Stimulated activated CD4-positive, alpha-beta T cell treated with anti-CD3 and anti-CD28 coated beads, Interleukin-1b, Interleukin-23, amount 100 ng/mL, for 24 hours (primary cell): ENCODE data around the gene HDGFL1.

Experiments used
- DNase-seq, 4 experiments: peaks; one replicate each; pipeline ENCODE4 v3.0.0-alpha.2; 2020; ENCODE audit warnings: low read depth in 4 of 4, low spot score in 1 of 4

HDGFL1 gene

GRCh38 chr6:22569281-22570184, at the start of gene HDGFL1:
TSS of gene HDGFL1 (plus strand) at chr6:22569566. CDS start at chr6:22569576, 10 bp downstream.
- no peak for DNase-seq

DNA sequence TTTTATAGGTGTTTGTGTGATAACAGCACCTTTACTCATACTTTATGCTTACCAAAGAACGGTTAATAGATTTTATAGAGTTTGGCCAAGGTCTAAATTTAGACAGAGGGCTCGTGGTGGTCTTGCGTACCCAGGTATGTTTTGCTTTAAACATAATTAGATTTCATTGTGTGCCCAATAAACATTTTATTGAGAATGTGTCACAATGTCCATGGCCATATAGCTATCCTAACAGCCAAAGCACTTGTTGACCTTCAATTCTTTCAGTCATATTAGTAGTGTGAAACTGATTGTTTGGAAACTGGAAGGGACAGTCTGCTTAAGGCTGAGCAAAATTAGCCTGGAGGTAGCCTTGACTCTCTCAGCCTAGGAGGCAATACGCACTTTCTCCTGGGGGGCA, 48.3 kb upstream of the HDGFL1 start:
- no peak for DNase-seq

DNA sequence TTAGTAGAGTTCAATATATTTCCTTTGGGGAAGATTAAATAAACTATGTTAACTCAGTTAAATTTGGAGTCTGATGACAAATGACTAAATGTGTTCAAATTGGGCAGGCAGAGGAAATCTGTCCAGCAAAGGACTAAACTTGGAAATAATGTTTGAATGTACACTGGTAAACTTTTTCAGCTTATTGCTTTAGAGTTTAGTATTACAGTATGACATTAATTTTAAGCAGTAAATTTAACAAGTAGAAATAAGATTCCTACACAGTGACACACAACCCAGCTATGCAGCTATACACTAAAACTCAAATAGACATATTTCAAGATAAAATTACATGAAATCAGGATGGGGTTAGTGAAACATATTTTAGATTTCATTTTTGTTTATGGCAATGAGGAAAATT, 42.6 kb upstream of the HDGFL1 start:
- no peak for DNase-seq

GRCh38 chr6:22529866-22530265, 39.5 kb upstream of the HDGFL1 start:
- no peak for DNase-seq

GRCh38 chr6:22530506-22530905, 38.9 kb upstream of the HDGFL1 start:
- no peak for DNase-seq

DNA sequence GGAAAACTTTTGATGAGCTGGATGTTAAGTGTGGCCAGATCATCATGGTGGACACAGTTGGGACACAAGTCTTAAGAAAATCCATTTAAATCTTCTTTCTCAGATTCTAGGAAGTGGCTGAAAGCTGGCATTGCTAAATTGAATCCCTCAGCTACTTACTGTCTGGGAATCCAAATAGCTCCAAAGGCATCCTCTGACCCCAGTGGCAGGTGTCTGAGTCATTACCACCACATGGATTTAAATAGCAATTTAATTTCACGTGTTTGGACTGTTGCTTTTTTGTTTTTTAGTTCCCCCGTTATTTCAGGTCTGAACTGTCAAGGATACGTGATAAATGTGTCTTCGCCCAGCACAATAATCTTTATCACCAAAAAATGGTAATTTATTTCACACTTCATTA, 33.2 kb upstream of the HDGFL1 start:
- no peak for DNase-seq

DNA sequence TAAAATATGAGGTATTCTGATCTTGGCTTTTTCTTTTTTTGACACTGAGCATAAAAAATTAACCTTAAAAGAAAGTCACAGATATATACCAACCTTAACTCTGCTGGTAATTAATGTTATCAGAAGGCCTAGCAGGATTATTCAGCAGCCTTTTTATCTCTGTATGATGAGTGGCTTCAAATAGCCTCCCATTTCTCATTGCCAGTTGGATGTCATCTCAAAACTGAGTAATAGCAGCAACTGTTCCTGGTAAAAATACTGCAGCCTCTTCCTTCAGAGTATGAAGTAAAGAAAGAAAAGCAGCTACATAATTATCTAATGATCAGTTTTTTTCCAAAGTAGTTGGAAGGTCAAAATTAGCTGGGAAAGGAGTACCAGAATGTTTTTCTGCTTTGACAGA, 24.9 kb upstream of the HDGFL1 start:
- no peak for DNase-seq

DNA sequence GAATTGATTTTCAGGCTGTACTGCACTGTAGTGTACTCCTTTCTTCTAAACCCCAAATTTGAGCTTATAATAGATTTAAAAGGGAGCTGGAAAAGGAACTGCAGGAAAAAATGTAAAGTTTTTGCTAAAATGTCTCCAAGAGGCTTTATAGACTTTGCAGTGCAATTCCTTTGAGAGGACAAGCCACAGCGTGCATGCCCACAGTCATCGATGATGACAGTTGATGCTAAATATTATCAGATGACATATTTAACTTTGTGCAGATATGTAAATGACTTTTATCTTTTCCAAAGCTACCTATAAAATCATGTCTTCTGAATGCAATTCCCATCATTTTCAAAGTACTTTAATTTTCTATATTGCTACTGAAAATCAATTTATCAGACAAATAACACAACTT, 24.3 kb upstream of the HDGFL1 start:
- DNase-seq, result no peak

DNA sequence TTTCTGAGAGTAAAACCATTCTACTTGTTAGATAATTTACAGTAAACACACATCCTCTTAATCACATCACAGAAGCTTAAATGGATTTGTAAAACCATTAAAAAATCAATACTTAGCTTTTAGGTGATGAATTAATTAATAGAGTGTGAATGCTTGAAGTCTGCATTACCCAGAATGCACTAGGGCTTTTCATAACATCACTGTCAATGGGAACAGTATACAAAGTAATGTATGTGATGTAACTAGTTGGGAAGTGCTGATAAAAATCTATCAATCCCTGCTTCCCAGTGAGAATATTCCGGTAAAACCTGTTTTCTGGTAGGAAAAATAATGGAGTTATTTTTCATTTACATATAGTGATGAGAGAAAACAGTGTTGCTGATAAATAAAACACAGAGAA, 23.1 kb upstream of the HDGFL1 start:
- no peak for DNase-seq

- no peak for DNase-seq
Observed at GRCh38 chr6:22550971-22551670, 18.2 kb upstream of the HDGFL1 start.

- DNase-seq, result no peak
Observed at GRCh38 chr6:22556266-22556665, 13.1 kb upstream of the HDGFL1 start.

GRCh38 chr6:22557007-22557406, 12.4 kb upstream of the HDGFL1 start:
- DNase-seq, result no peak

DNA sequence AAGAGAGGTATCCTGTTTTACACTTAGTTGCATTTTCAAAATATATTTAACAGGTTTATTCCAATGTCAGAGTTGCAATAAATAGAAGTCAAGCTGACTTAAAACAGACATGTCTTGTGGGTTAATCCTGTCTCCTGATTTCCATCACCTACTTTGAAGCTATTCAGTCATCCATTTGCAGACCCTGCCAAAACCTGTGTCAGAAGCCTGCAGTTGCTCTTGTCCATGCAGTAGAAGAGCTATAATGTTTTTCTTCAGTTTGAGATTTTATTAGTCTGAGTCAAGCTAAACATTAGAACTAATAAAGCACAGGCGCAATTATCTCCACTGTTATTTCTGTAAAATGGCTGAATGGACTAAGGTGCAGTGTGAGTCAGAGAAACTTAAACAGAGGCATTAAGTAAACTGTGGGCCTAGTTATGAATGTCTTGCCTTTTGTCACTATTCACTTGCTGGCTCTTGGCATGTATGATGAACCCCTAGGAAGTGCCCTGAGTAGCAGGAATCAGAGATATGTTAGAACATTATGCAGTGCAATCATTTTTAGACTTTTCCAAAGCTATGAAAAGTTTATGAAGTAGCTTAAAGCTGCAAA, 11.0 kb upstream of the HDGFL1 start:
- DNase-seq, result no peak

- DNase-seq, result no peak
Observed at GRCh38 chr6:22568854-22569253, 512 bp upstream of the HDGFL1 start.

DNA sequence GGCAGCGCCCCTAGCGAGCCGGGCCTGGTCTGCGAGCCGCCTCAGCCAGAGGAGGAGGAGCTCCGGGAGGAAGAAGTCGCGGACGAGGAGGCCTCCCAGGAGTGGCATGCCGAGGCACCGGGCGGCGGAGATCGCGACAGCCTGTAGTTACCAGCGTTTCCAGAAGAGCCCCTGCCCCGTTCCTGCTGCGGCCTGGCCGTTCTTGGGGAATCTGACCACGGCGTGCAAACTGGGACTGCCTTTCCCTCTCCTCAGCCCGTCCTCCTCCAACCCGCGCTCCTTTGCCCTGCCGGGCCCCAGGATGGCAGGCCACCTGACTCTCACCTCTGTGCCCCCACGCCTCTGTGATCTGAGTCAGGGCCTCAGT, 802 bp downstream of the HDGFL1 start:
- DNase-seq, result no peak

DNA sequence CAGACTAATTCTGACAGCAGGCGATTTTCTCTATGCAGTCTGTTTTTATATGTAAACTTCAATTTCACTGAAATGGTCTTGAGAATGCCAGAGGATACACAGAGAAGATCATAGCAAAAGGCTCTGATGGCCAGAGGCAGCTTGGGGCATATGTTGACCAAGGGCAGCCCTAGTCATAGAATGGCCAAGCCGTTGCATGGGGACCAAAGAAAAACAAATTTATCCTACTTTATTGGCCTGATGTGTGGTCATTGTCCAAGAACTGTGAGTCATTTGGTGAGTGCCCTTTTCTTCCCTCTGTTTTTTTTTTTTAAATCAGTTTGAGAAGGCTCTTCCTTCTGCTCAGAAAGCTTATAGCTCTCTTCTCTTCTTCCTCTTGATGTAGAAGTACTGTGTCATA, 5.8 kb downstream of the HDGFL1 start:
- DNase-seq, result no peak

- no peak for DNase-seq
Observed at GRCh38 chr6:22579439-22579838, 10.1 kb downstream of the HDGFL1 start.

DNA sequence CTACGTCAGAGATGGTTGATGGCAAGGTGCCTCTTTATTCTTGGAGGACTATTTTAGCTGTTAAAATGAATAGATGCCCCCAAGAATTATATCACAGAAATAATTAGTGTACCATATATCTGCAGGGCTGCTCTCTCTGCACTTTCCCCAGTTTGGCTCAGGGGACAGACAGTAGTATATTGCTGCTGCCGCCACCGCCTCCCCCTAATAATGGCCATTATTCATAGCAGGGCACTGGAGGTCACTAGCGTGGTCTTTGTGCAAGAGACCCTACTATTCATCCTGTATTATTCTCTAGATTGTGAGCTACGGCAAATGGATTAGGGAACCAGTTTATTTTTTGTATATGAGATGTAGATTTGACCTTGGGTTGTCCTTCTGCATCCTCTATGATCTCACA, 11.0 kb downstream of the HDGFL1 start:
- DNase-seq, result no peak

DNA sequence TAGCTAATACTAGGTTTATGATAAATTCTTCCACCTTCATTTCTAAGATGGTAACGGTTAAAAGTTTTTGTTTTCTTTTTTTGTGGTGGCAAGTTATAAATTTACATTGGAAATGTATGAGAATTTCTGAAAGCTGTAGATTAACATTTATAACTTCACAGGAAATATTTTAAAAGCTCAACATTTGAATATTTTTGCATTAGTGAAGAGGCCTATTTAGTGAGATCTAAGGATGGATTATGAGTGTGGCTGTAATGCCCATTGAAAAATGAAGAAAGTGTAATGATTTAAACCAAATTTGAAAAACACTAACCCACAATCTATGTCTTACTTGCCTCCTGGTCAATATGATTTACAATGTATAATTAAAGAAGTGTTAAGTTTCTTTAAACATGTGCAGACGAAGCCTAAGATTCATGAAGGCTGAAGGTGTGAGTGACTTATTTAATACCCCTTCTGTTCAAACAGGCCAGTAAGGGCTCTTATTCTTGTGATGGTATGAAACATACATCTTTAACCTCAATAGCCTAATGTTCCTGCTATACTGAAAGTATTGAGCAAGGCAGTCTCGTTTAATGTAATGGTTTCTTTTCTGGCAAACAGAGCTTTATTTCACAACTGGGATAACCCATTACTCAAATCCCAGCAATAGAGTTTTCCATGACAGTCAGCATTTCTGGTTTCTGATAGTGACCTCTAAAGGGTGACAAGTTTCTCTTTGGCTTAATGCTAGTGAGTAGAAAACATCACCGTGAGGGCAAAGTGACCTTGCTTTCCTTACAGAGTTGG, 13.2 kb downstream of the HDGFL1 start:
- no peak for DNase-seq

DNA sequence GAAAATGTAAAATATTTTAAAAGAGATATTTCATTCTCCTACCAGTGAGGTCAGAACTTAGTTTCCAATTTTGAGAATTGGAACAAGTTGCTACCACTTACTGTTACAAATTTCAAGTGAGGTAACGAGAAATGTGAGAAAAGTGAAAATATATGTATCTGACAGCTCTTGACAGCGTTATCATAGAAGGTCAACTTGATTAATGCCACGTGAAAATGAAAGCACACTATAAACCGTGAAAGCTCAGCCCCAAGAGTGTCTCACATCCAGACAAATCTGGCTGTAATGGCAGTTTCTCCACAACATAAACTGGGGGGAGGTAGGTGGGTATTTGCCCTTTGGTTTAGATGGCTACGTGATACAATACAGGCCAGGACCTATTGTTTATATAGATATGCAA, 13.9 kb downstream of the HDGFL1 start:
- DNase-seq, result no peak

DNA sequence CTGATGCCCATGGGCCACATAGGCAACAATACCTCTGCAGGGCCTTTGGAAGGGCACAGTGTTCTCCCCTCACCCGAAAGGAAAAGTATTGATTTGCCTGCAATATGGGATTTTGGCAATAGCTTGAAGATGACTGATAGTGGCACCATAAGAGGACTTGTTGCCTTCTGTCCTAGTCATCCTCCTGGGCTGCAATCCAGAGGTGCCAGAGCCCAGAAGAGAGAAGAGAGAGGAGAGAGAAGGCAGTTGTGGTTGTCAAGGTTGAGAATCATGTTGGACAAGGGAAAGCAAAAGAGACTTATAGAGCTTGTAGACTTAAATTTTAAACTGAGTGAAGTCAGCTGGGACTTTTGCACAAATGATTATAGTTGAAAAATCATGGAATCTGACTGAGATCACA, 14.6 kb downstream of the HDGFL1 start:
- DNase-seq, result no peak
